ENCODE results near the gene STX10.

DNA sequence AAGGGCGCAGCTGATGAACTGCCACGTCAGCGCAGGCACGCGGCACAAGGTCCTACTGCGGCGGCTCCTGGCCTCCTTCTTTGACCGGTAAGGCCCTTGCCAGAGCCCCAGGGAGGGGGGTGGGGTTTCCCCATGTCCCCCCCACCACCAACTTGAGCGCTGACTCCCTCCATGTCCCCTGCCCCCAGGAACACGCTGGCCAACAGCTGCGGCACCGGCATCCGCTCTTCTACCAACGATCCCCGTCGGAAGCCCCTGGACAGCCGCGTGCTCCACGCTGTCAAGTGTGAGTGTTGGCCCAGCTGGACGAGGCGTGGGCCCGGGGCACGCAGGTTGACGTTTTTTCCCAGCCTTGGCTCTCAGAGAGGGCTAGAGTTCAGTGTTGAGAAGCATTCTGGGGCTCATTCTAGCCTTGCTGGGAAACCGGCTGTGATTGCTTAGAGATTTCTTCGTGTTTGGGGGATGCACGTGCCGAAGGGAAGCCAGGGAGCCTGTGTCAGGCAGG is 12.8 kb downstream of the STX10 start:
- TF ChIP-seq, protein P1, sequence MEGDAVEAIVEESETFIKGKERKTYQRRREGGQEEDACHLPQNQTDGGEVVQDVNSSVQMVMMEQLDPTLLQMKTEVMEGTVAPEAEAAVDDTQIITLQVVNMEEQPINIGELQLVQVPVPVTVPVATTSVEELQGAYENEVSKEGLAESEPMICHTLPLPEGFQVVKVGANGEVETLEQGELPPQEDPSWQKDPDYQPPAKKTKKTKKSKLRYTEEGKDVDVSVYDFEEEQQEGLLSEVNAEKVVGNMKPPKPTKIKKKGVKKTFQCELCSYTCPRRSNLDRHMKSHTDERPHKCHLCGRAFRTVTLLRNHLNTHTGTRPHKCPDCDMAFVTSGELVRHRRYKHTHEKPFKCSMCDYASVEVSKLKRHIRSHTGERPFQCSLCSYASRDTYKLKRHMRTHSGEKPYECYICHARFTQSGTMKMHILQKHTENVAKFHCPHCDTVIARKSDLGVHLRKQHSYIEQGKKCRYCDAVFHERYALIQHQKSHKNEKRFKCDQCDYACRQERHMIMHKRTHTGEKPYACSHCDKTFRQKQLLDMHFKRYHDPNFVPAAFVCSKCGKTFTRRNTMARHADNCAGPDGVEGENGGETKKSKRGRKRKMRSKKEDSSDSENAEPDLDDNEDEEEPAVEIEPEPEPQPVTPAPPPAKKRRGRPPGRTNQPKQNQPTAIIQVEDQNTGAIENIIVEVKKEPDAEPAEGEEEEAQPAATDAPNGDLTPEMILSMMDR (IDR thresholded peaks at IDR 0.05): no peak
- no peak for TF ChIP-seq POLR2A (IDR thresholded peaks at IDR 0.05)
- no peak for TF ChIP-seq EP300 (IDR thresholded peaks at IDR 0.05)
